ENCODE measurements around the gene B3GAT1.
"Not testable (repeated sequence)": the region's sequence is repeated elsewhere in the genome, so short reads cannot be mapped to it uniquely, and the experiment has no call there.

B3GAT1 gene

DNA sequence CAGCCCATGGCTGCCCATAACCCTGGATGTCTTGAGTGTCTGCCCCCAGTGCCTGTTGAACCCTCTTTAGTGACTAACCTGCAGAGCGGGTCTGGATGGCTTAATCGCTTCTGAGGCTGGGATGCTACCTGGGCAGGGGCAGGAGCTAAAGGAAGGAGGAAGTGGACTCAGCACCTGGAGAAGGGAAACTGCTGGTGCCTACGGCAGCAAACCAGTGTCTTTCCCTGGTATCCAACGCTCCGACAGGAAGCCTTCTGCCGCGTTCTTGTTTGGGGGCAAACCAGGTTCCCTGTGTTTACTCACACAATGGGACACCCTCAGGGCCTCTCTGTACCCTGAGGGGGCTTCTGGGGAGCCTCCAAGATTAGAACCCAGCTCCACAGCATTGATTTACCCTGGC is 38.1 kb upstream of the B3GAT1 start:
- no peak for TF ChIP-seq JUND (IDR thresholded peaks at IDR 0.05; ENCODE audit: low read depth)
- no peak for DNase-seq (ENCODE audit: low read depth in 1 of 2, low spot score in 1 of 2)
- in situ Hi-C loops (cut with HindIII; ENCODE audit: low pct_unique_long_range_greater_than_20kb, low sequenced_read_pairs) = no loop called here

DNA sequence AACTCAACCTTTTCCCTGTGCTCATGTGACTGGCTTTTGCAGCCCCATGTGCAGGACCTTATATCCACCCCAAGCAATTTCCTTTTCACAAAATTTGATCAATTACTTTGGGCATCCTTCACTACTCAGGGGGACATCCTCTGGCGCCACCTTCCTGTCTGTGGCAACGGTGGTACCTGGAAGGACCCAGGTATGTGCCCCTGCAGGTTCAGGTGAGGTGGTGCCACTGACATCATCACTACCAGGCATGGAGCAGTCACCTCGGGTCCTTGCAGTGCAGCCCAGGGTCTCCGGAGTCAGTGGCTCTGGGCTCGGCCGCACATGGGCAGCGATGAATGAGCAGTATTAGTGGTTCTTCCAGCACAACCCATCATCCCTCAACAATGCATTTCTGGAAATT is 37.7 kb upstream of the B3GAT1 start:
- no peak for TF ChIP-seq JUND (IDR thresholded peaks at IDR 0.05; ENCODE audit: low read depth)
- peak in 1 of 2 experiments; percentile 50 for DNase-seq (ENCODE audit: low read depth in 1 of 2, low spot score in 1 of 2)
- in situ Hi-C loops (cut with HindIII; ENCODE audit: low pct_unique_long_range_greater_than_20kb, low sequenced_read_pairs) = no loop called here

DNA sequence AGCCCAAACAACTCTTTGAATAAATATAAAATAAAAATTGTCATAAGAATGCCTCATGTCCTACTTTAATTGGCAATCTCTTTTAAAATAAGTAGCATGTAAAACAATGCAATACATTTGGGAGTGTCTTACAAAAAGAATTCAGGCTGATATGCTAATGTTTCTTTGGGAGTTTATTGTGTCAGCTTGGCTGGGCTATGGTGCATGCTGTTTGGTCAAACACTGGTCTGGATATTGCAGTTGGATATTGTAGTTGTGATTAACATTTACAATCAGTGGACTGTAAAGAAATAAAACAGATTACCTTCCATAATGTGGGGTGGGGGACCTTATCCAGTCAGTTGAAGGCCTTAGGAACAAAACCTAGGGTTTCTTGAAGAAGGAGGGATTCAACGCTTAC is 37.0 kb upstream of the B3GAT1 start:
- no peak for TF ChIP-seq JUND (IDR thresholded peaks at IDR 0.05; ENCODE audit: low read depth)
- no peak for DNase-seq (ENCODE audit: low read depth in 1 of 2, low spot score in 1 of 2)
- in situ Hi-C loops (cut with HindIII; ENCODE audit: low pct_unique_long_range_greater_than_20kb, low sequenced_read_pairs) = no loop called here

DNA sequence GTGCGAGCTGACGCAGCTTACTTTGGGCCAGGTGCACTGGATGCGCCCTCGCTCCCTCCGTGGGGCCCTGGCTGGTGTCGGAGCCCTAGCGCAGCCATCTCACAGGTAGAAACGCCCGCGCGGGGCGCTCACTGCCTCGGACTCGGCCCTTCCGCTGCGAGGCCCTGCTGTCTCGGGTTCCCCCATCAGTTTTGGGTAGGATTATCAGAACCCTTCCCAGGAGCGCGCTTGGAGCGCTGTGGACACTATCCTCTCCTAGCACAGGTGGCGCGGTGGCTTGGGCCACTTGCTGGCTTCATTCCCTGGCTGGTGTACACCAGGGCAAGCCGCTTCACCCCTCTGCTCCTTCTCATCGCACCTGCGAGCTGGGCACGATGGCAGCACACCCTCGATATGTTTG is 35.7 kb upstream of the B3GAT1 start:
- DNase-seq (ENCODE audit: low read depth in 1 of 2, low spot score in 1 of 2) = no peak
- in situ Hi-C loops (cut with HindIII; ENCODE audit: low pct_unique_long_range_greater_than_20kb, low sequenced_read_pairs) = no loop called here
- no peak for TF ChIP-seq JUND (IDR thresholded peaks at IDR 0.05; ENCODE audit: low read depth)

DNA sequence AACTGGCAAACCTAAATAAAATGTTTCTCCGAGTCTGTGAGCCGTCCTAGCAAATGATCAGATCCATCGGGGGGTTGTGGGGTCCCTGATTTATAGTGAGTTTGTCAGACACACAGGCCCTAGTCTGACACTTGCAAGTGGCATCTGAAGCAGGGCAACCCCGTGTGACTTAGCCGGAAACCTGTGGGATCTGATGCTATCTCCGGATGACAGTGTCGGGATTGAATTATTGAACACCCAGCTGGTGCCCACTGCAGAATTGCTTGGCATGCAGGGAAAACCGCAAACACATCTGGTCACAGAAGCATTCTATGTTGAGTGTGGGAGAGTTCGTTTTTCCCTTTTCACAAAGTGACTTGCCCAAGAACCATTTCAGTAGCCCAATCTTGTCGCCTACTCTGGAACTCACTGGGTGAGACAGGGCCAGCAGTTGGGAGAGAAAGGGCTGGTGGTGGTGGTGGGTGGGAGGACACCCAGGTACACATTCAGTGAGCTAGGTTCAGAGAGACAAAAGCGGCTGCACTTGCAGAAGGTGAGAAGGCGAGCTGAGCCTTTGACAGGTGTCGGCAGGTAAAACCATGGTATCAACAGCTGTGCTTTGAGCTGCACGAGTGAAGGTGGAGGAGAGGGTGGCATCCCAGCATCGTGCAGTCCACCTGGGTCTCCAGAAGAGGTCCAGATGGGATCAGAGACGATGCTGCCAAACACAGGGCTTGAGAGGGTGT is 33.7 kb upstream of the B3GAT1 start:
- in situ Hi-C loops (cut with HindIII; ENCODE audit: low pct_unique_long_range_greater_than_20kb, low sequenced_read_pairs) = no loop called here
- no peak for DNase-seq (ENCODE audit: low read depth in 1 of 2, low spot score in 1 of 2)

DNA sequence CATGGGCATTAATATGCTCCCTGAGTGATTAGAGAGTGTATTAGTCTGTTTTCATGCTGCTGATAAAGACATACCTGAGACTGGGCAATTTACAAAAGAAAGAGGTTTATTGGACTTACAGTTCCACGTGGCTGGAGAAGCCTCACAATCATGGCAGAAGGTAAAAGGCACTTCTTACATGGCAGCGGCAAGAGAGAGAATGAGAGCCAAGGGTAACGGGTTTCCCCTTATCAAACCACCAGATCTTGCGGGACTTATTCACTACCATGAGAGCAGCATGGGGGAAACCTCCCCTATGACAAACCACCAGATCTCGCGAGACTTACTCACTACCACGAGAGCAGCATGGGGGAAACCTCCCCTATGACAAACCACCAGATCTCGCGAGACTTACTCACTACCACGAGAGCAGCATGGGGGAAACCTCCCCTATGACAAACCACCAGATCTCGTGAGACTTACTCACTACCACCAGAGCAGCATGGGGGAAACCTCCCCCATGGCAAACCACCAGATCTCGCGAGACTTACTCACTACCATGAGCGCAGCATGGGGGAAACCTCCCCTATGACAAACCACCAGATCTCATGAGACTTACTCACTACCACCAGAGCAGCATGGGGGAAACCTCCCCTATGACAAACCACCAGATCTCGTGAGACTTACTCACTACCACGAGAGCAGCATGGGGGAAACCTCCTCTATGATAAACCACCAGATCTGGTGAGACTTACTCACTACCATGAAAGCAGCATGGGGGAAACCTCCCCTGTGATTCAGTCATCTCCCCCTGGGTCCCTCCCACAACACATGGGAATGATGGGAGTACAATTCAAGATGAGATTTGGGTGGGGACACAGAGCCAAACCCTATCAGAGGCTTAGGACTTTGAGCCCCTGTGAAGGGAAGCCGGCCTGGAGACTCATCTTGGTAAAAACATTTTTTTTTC is 32.4 kb upstream of the B3GAT1 start:
- in situ Hi-C loops (cut with HindIII; ENCODE audit: low pct_unique_long_range_greater_than_20kb, low sequenced_read_pairs); DNase-seq (ENCODE audit: low read depth in 1 of 2, low spot score in 1 of 2): not testable (repeated sequence)

More for the DNA sequence above, 33.7 kb upstream of the B3GAT1 start:
- no peak for TF ChIP-seq JUND (IDR thresholded peaks at IDR 0.05; ENCODE audit: low read depth)

DNA sequence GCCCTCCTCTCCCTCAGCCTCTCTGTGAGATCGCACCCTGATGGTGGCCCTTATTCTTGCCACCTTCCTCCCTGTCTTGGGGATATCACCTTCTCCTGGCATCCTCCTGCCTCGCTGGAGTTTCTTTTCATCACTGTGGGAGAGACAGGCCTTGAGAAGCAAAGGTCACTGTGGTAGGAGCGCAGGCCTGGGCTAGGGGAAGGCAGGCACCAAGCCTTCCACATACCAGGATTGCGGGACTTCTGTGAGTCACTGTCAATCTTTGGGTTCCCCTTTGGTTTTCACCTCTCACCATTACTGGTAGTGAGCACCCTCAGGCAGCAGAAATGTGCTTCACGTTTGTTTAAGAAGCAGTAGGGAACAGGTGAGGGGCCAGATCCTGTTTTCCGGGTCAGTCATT is 31.2 kb upstream of the B3GAT1 start:
- in situ Hi-C loops (cut with HindIII; ENCODE audit: low pct_unique_long_range_greater_than_20kb, low sequenced_read_pairs) = no loop called here
- DNase-seq (ENCODE audit: low read depth in 1 of 2, low spot score in 1 of 2) = no peak
- TF ChIP-seq JUND (IDR thresholded peaks at IDR 0.05; ENCODE audit: low read depth) = no peak

DNA sequence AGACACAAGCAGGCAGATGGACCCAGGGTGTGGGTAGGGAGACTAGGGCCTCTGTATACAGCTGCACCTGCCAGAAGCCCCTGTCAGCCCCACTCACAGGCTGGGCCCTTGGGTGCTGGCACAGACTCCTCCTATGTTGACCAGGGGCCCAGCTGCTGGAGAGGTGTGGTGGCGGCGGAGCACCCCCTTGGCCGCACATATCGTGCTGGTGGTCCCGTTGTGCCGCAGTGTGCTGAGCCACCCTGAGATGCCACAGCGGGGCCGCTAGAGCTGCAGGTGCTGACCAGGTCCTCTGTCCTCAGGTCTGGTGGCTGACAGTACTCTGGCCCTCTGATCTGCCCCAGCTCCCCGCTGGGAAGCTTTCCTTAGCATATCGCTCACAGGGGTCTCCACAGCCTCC is 30.2 kb upstream of the B3GAT1 start:
- TF ChIP-seq JUND (IDR thresholded peaks at IDR 0.05; ENCODE audit: low read depth) = no peak
- in situ Hi-C loops (cut with HindIII; ENCODE audit: low pct_unique_long_range_greater_than_20kb, low sequenced_read_pairs) = no loop called here
- DNase-seq (ENCODE audit: low read depth in 1 of 2, low spot score in 1 of 2) = no peak

DNA sequence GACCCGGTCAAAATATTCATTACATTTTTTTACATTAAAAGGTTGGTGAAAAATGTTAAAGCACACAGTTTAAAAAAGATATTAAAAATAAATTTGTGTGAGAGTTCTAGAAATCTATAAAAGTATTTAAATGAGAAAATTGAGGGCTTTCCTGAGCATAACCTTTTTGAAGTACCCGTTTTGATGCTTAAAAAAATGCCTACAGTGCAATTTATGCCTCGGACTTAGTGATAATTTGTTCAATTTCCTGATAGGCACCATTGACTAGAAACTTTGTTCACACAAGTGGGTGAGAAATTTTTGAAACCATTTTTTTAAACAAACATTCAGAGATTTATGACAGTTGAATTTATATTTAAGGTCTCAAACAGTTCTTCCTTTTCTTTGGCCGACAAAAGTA is 29.7 kb upstream of the B3GAT1 start:
- DNase-seq (ENCODE audit: low read depth in 1 of 2, low spot score in 1 of 2) = no peak
- in situ Hi-C loops (cut with HindIII; ENCODE audit: low pct_unique_long_range_greater_than_20kb, low sequenced_read_pairs) = no loop called here
- TF ChIP-seq JUND (IDR thresholded peaks at IDR 0.05; ENCODE audit: low read depth) = no peak

DNA sequence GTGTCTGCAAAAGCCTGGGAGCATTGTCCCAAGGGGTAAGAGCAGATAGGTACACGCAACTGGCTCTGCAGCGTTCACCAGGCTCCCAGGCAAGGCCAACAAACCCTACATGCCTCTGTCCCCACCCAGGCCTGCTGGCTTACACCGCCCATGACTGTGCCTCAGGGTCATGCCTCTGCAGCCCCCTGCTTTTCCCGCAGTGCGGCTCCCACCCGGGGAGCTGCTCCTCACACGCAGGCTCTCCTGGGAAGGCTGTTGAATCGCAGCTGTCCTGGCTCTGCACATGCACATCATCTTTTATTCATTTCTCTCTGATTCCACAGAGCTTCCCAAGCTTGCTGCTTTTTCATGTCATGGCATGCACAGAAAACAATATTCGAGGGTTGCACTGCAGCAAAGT is 29.2 kb upstream of the B3GAT1 start:
- in situ Hi-C loops (cut with HindIII; ENCODE audit: low pct_unique_long_range_greater_than_20kb, low sequenced_read_pairs) = no loop called here
- no peak for DNase-seq (ENCODE audit: low read depth in 1 of 2, low spot score in 1 of 2)
- no peak for TF ChIP-seq JUND (IDR thresholded peaks at IDR 0.05; ENCODE audit: low read depth)

DNA sequence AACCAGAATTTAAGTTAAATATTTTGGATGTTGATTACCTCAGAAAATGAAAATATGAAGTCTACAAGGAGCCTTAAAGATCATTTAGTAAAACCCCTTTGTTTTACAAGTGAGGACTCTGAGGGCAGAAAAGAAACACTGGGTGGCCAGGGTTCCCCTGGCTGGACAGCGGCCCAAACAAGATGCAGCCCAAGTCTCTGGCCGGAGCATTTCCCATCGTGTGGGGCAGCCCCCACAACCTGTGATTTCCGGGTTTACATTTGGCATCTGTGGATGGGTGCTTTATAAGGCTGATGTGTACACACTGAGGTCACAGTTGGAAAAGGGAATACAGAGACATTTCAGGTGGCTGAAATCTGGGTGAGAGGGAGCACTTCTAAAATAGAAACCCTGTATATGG is 28.8 kb upstream of the B3GAT1 start:
- DNase-seq (ENCODE audit: low read depth in 1 of 2, low spot score in 1 of 2) = no peak
- in situ Hi-C loops (cut with HindIII; ENCODE audit: low pct_unique_long_range_greater_than_20kb, low sequenced_read_pairs) = no loop called here
- no peak for TF ChIP-seq JUND (IDR thresholded peaks at IDR 0.05; ENCODE audit: low read depth)

DNA sequence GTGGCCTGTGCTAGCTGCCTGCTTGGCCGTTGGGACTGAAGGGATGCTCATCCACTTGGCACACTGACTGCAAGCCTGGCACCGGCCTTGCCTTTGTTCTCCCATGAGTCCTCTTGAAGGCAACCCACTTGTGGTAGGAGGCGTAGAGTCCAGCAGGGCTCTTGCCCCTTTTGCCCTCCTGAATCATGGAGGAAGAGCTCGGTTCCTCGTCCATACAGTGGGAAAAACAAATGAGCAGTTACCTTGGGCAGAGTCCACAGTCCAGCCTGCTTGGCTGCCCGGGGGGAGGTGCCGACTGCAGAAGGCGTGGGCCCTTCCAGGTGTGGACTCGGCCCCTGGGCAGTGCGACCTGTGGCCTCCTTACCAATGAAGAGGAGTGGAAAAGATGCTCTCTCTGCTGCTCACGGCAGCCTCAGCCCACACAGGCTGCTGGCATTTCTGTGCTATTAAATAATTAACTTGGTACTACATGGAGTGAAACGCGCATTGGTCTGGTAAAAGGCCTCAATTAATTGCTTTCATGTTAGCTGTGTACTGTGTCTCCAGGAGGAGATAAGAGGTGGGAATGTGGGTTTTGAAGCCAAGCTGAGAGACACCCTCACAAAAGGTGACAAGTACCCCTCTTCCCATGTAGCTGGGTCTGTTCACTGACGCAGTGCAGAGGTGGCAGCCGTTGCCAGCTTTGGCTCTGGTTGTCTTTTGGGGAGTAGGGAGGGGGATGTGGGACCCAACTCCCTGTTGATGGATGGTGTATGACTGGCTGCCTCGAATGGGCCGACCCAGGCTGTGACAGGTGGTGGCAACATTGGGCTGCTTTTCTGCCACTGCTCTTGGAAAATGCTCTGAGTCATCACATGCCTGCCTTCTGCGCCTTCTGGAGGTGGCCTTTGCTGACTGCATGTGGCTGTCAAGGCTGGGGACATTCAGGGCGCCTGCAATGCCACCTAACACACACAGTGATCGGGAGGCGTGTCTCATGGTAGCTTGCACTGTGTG is 26.8 kb upstream of the B3GAT1 start:
- no peak for TF ChIP-seq JUND (IDR thresholded peaks at IDR 0.05; ENCODE audit: low read depth)
- peak in 1 of 2 experiments; percentile 80 for DNase-seq (ENCODE audit: low read depth in 1 of 2, low spot score in 1 of 2)
- in situ Hi-C loops (cut with HindIII; ENCODE audit: low pct_unique_long_range_greater_than_20kb, low sequenced_read_pairs) = no loop called here
